Uterus (tissue), 4 donors: ENCODE data around the gene DLGAP1. TPM values are rescaled to one million over a fixed set of nuclear protein-coding genes. Genes with fewer than 3 reads are reported as not detected.

Experiments used
- DNase-seq, 2 donors: peaks; one replicate each; pipeline ENCODE4 v3.0.0-alpha.2; 2019 to 2020
- H3K27ac ChIP-seq, 2 donors: fragments of 200-600 bp; sonication (generic); 1 replicate in 1 of 2; 2 replicates in 1 of 2; pipeline ENCODE4 v1.5.1; 2016 to 2018
- H3K27me3 ChIP-seq, 2 donors: fragments of 200-600 bp; sonication (generic); one replicate each; pipeline ENCODE4 v1.5.1; 2018 to 2019; ENCODE audit warnings: control low read depth in 1 of 2
- H3K36me3 ChIP-seq, 2 donors: fragments of 200-600 bp; sonication (generic); one replicate each; pipeline ENCODE4 v1.5.1; 2019; ENCODE audit warnings: control low read depth in 1 of 2
- H3K4me1 ChIP-seq, 2 donors: fragments of 200-600 bp; sonication (generic); one replicate each; pipeline ENCODE4 v1.5.1; 2018 to 2019; ENCODE audit warnings: control low read depth in 1 of 2
- H3K4me3 ChIP-seq, 2 donors: fragments of 200-600 bp; sonication (generic); 1 replicate in 1 of 2; 2 replicates in 1 of 2; pipeline ENCODE4 v1.5.1; 2018 to 2019; ENCODE audit warnings: mild to moderate bottlenecking in 1 of 2
- H3K9me3 ChIP-seq, 2 donors: fragments of 200-600 bp; sonication (generic); one replicate each; pipeline ENCODE4 v1.5.1; 2019; ENCODE audit warnings: control low read depth in 1 of 2
- POLR2A ChIP-seq, 2 donors: fragments of 450-650 bp; IDR thresholded peaks; one replicate each; pipeline ENCODE4 v1.6.1; 2016; ENCODE audit warnings: antibody characterized with exemption in 2 of 2, mild to moderate bottlenecking in 1 of 2, moderate library complexity in 1 of 2
- intact Hi-C: fragments of 100-400 bp; cut with DNase I; formaldehyde crosslinking; loops from one replicate; pipeline ENCODE4 v1.15.1; 2023; ENCODE audit warnings: low total_unique reads
- total RNA-seq, 4 donors: library from RNA; depleted of rRNA in 3 of 4; stranded (reverse); fragments of >200 nt in 3 of 4; gene quantifications; one replicate each; pipeline versions ENCODE4 v1.1.0 to v1.2.4, GENCODE V29; 2014 to 2023
- TF ChIP-seq, protein P1 (sequence below), 4 experiments: fragments of 200-600 bp in 2 of 4; fragments of 450-650 bp in 2 of 4; sonication (generic) in 2 of 4; IDR thresholded peaks; one replicate each; pipeline ENCODE4 v1.5.1; 2016 to 2019; ENCODE audit warnings: antibody characterized with exemption in 4 of 4, mild to moderate bottlenecking in 2 of 4, moderate library complexity in 1 of 4
- donor health status: DM: yes; HTN: yes; CAD: no.

DLGAP1 gene
- total RNA-seq, 4 donors from 2014 or later = 1.0 to 9.6 (median 3.3) TPM

GRCh38 chr18:3855966-3856365 lies 599.1 kb downstream of the DLGAP1 start:
- Histone ChIP-seq H3K4me1 (no peaks in the 10 kb centered on the region), H3K9me3 (no peaks in the 10 kb centered on the region), H3K36me3 (no peaks in the 10 kb centered on the region), H3K4me3 (no peak overlapping the region), H3K27me3 (no peaks in the 10 kb centered on the region), H3K27ac (no peak overlapping the region)
- TF ChIP-seq, protein P1, sequence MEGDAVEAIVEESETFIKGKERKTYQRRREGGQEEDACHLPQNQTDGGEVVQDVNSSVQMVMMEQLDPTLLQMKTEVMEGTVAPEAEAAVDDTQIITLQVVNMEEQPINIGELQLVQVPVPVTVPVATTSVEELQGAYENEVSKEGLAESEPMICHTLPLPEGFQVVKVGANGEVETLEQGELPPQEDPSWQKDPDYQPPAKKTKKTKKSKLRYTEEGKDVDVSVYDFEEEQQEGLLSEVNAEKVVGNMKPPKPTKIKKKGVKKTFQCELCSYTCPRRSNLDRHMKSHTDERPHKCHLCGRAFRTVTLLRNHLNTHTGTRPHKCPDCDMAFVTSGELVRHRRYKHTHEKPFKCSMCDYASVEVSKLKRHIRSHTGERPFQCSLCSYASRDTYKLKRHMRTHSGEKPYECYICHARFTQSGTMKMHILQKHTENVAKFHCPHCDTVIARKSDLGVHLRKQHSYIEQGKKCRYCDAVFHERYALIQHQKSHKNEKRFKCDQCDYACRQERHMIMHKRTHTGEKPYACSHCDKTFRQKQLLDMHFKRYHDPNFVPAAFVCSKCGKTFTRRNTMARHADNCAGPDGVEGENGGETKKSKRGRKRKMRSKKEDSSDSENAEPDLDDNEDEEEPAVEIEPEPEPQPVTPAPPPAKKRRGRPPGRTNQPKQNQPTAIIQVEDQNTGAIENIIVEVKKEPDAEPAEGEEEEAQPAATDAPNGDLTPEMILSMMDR (IDR thresholded peaks at IDR 0.05) = no peak
- no peak for DNase-seq
- intact Hi-C loops = no loop called here

DNA sequence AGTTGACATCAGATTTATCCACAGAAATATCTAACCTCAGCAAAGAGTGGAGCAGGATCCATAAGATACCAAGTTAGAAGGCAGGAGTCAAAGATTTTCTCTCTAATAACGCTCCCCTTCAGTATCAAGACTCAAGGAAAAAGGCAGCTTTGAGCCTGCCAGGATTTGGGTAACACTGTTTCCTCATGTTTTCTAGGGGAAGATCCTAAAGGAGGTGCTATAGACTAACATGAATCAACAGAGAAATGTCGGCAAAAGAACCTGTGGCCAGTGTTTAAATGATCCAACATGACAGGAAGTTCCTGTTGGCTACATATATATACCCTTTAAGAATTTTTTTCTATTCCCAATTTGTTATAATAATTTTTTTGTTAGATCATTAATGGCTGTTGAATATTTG lies 602.8 kb downstream of the DLGAP1 start:
- intact Hi-C loops = no loop called here
- Histone ChIP-seq H3K4me3 (no peak overlapping the region), H3K9me3 (no peaks in the 10 kb centered on the region), H3K27me3 (no peaks in the 10 kb centered on the region), H3K36me3 (no peaks in the 10 kb centered on the region), H3K27ac (no peak overlapping the region), H3K4me1 (no peaks in the 10 kb centered on the region)
- no peak for TF ChIP-seq POLR2A (IDR thresholded peaks at IDR 0.05)
- TF ChIP-seq, protein P1 (IDR thresholded peaks at IDR 0.05) = no peak
- DNase-seq = no peak

GRCh38 chr18:3851159-3851558 lies 603.9 kb downstream of the DLGAP1 start:
- no peak for TF ChIP-seq POLR2A (IDR thresholded peaks at IDR 0.05)
- TF ChIP-seq, protein P1 (IDR thresholded peaks at IDR 0.05) = no peak
- Histone ChIP-seq H3K27me3 (no peaks in the 10 kb centered on the region), H3K4me3 (no peak overlapping the region), H3K36me3 (no peaks in the 10 kb centered on the region), H3K4me1 (no peaks in the 10 kb centered on the region), H3K27ac (no peak overlapping the region), H3K9me3 (no peaks in the 10 kb centered on the region)
- no peak for DNase-seq
- intact Hi-C loops = no loop called here

- intact Hi-C loops = no loop called here
- no peak for DNase-seq
- TF ChIP-seq POLR2A (IDR thresholded peaks at IDR 0.05) = no peak
- TF ChIP-seq, protein P1 (IDR thresholded peaks at IDR 0.05) = no peak
- H3K9me3 ChIP-seq = no peaks in the 10 kb centered on the region
- no peaks in the 10 kb centered on the region for H3K4me1 ChIP-seq
- no peaks in the 10 kb centered on the region for H3K27me3 ChIP-seq
- H3K27ac ChIP-seq = no peak overlapping the region
- no peaks in the 10 kb centered on the region for H3K36me3 ChIP-seq
- H3K4me3 ChIP-seq = no peak overlapping the region
Observed at GRCh38 chr18:3848316-3848715, 606.8 kb downstream of the DLGAP1 start.

DNA sequence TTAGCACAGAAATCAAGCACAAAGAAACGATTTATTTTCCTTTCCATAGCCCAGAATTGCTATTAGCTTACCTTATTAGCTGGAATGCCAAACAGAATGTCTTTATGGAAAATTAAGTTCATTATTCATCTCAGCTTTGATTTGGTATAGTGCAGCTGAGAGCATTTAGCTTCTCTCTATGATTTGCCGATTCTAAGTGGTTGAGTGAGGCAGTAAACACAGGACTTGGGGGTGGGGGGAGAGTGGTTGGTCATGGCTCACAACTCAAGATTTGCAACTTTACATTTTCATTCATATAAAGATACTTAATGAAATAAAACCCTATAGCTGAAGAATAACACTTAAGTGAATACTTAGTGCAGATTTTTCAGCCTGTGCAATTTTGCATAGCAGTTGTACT lies 609.9 kb downstream of the DLGAP1 start:
- intact Hi-C loops = no loop called here
- no peaks in the 10 kb centered on the region for H3K9me3 ChIP-seq
- DNase-seq = no peak
- no peak for TF ChIP-seq POLR2A (IDR thresholded peaks at IDR 0.05)
- TF ChIP-seq, protein P1 (IDR thresholded peaks at IDR 0.05) = no peak
- no peaks in the 10 kb centered on the region for H3K27me3 ChIP-seq
- H3K4me3 ChIP-seq = no peak overlapping the region
- no peaks in the 10 kb centered on the region for H3K36me3 ChIP-seq
- H3K4me1 ChIP-seq = no peaks in the 10 kb centered on the region
- H3K27ac ChIP-seq = no peak overlapping the region
